ENCODE results near the gene CIB2. TPM values are rescaled to one million over a fixed set of nuclear protein-coding genes. Genes with fewer than 3 reads are reported as not detected.

The CIB2 gene
- total RNA-seq, 1 donor from 2014 or later = 27.6 TPM

GRCh38 chr15:78129077-78129750, 2.0 kb downstream of the CIB2 start:
- peak overlapping the region; percentile 27 for H3K27ac Mint-ChIP-seq
- no peak for TF ChIP-seq CTCF (IDR thresholded peaks at IDR 0.05; ENCODE audit: unreplicated experiment)
- H3K27me3 Mint-ChIP-seq (ENCODE audit: low read depth) = no peaks in the 10 kb centered on the region
- DNase-seq (ENCODE audit: low spot score in 2 of 2, unreplicated experiment in 2 of 2) = no peak
- H3K36me3 Mint-ChIP-seq = no peaks in the 10 kb centered on the region
- peaks cover 15% of the 10 kb centered on the region for H3K4me1 Mint-ChIP-seq
- H3K4me3 Mint-ChIP-seq = no peak overlapping the region
- H3K9me3 Mint-ChIP-seq = no peaks in the 10 kb centered on the region

GRCh38 chr15:78127882-78128281, 3.4 kb downstream of the CIB2 start:
- no peak for TF ChIP-seq CTCF (IDR thresholded peaks at IDR 0.05; ENCODE audit: unreplicated experiment)
- H3K27me3 Mint-ChIP-seq (ENCODE audit: low read depth) = no peaks in the 10 kb centered on the region
- peaks cover 15% of the 10 kb centered on the region for H3K4me1 Mint-ChIP-seq
- no peaks in the 10 kb centered on the region for H3K9me3 Mint-ChIP-seq
- H3K36me3 Mint-ChIP-seq = no peaks in the 10 kb centered on the region
- H3K4me3 Mint-ChIP-seq = no peak overlapping the region
- no peak overlapping the region for H3K27ac Mint-ChIP-seq
- no peak for DNase-seq (ENCODE audit: low spot score in 2 of 2, unreplicated experiment in 2 of 2)

GRCh38 chr15:78125267-78125666, 6.0 kb downstream of the CIB2 start:
- Mint-ChIP-seq H3K9me3 (no peaks in the 10 kb centered on the region), H3K27ac (no peak overlapping the region), H3K4me3 (no peak overlapping the region), H3K4me1 (peaks cover 4% of the 10 kb centered on the region), H3K27me3 (ENCODE audit: low read depth) (no peaks in the 10 kb centered on the region), H3K36me3 (peaks cover 2% of the 10 kb centered on the region)
- no peak for DNase-seq (ENCODE audit: low spot score in 2 of 2, unreplicated experiment in 2 of 2)
- no peak for TF ChIP-seq CTCF (IDR thresholded peaks at IDR 0.05; ENCODE audit: unreplicated experiment)

GRCh38 chr15:78120523-78120922, 10.7 kb downstream of the CIB2 start:
- TF ChIP-seq CTCF (IDR thresholded peaks at IDR 0.05; ENCODE audit: unreplicated experiment) = no peak
- Mint-ChIP-seq H3K4me1 (no peaks in the 10 kb centered on the region), H3K4me3 (no peak overlapping the region), H3K27ac (no peak overlapping the region), H3K27me3 (ENCODE audit: low read depth) (no peaks in the 10 kb centered on the region), H3K36me3 (peaks cover 2% of the 10 kb centered on the region), H3K9me3 (no peaks in the 10 kb centered on the region)
- no peak for DNase-seq (ENCODE audit: low spot score in 2 of 2, unreplicated experiment in 2 of 2)

GRCh38 chr15:78112551-78112950, 18.7 kb downstream of the CIB2 start:
- H3K4me1 Mint-ChIP-seq = no peaks in the 10 kb centered on the region
- TF ChIP-seq CTCF (IDR thresholded peaks at IDR 0.05; ENCODE audit: unreplicated experiment) = no peak
- H3K27me3 Mint-ChIP-seq (ENCODE audit: low read depth) = no peaks in the 10 kb centered on the region
- H3K36me3 Mint-ChIP-seq = no peaks in the 10 kb centered on the region
- H3K27ac Mint-ChIP-seq = no peak overlapping the region
- no peak for DNase-seq (ENCODE audit: low spot score in 2 of 2, unreplicated experiment in 2 of 2)
- H3K4me3 Mint-ChIP-seq = no peak overlapping the region
- H3K9me3 Mint-ChIP-seq = no peaks in the 10 kb centered on the region

GRCh38 chr15:78111788-78112187, 19.5 kb downstream of the CIB2 start:
- Mint-ChIP-seq H3K4me3 (no peak overlapping the region), H3K4me1 (no peaks in the 10 kb centered on the region), H3K27ac (no peak overlapping the region), H3K36me3 (peaks cover under 1% of the 10 kb centered on the region), H3K9me3 (no peaks in the 10 kb centered on the region), H3K27me3 (ENCODE audit: low read depth) (no peaks in the 10 kb centered on the region)
- TF ChIP-seq CTCF (IDR thresholded peaks at IDR 0.05; ENCODE audit: unreplicated experiment) = no peak
- DNase-seq (ENCODE audit: low spot score in 2 of 2, unreplicated experiment in 2 of 2) = no peak
